ENCODE measurements around the gene GPR173.
A peak's percentile ranks its signal among the peaks of the same experiment; 100 is the strongest.

GPR173 gene

DNA sequence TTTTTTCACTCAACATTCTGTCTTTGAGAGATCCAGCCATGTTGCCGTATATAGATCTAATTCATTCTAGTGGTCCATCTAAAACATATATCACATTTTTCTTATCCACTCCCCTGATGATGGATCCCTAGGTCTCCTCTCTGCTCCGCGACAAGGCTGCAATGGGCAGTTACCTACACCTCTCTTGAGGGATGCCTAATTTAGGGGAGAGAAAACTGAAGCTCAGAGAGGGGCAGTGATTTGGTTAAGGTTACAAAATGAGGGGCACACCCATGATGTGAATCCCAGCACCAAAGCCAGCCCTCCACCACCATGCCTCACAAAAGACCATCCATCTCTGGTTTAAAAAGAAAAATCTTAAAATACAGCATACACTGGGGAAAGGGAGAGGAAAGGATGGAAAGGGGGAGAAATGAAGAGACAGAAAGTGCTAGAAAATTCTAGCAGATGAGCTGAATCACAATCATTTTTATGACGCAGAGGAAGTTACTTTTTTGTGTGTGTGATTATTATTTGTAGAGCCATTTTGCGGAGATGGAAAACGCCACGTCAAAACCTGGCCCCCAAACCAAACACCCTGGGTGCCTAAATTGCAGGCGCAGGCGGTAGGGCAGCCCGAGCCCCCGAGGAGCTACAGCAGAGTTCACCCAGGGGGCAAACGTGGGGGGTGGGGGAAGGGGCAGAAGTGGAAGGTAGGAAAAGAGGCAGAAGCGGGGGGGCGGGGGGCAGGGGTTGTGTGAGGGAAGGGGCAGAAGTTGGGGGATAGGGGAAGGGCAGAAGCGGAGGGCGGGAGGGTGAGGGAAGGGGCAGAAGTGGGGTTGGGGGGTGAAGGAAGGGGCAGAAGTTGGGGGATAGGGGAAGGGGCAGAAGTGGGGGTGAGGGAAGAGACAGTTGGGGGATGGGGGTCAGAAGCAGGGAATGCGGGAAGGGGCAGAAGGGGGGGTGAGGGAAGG, 32.3 kb downstream of the GPR173 start:
- no peaks in the 10 kb centered on the region for H3K27me3 ChIP-seq (ENCODE audit: control insufficient read depth, insufficient read depth, low read length, poor library complexity, severe bottlenecking)
- WGBS, 2 experiments: 15 to 39% methylated on average over 6 to 14 of the region's 17 CpGs
- H3K4me3 ChIP-seq (ENCODE audit: insufficient read depth, low read depth, low read length): peak overlapping the region; percentile 4

GRCh38 chrX:53081925-53082772, 33.6 kb downstream of the GPR173 start, which contains the start of gene TSPYL2:
Gene TSPYL2, plus strand, starts transcription at chrX:53082367. Its CDS starts 132 bp downstream, at chrX:53082499.
- H3K4me1 ChIP-seq (ENCODE audit: control insufficient read depth, insufficient read depth, low read length): peaks cover 15% of the 10 kb centered on the region
- peaks cover 18% of the 10 kb centered on the region for H3K36me3 ChIP-seq (ENCODE audit: control insufficient read depth, insufficient read depth, low read length)
- peak within 1 kb of the TSS; percentile 79 for H3K27ac ChIP-seq (ENCODE audit: insufficient read depth, low read depth, low read length, poor library complexity, severe bottlenecking)
- peak within 1 kb of the TSS; percentile 76 for H3K4me3 ChIP-seq (ENCODE audit: insufficient read depth, low read depth, low read length)
- no peaks in the 10 kb centered on the region for H3K9me3 ChIP-seq (ENCODE audit: control insufficient read depth, low read length)
- H3K27me3 ChIP-seq (ENCODE audit: control insufficient read depth, insufficient read depth, low read length, poor library complexity, severe bottlenecking): no peaks in the 10 kb centered on the region
- 0% methylated on average over 86 of the region's 86 CpGs for WGBS, 2 experiments

More for the DNA sequence above, 32.3 kb downstream of the GPR173 start:
- H3K36me3 ChIP-seq (ENCODE audit: control insufficient read depth, insufficient read depth, low read length): peaks cover 16% of the 10 kb centered on the region
- peak overlapping the region; percentile 77 for H3K27ac ChIP-seq (ENCODE audit: insufficient read depth, low read depth, low read length, poor library complexity, severe bottlenecking)
- no peaks in the 10 kb centered on the region for H3K9me3 ChIP-seq (ENCODE audit: control insufficient read depth, low read length)
- peaks cover 15% of the 10 kb centered on the region for H3K4me1 ChIP-seq (ENCODE audit: control insufficient read depth, insufficient read depth, low read length)

- Histone ChIP-seq H3K27me3 (ENCODE audit: control insufficient read depth, insufficient read depth, low read length, poor library complexity, severe bottlenecking) (no peaks in the 10 kb centered on the region), H3K27ac (ENCODE audit: insufficient read depth, low read depth, low read length, poor library complexity, severe bottlenecking) (no peak overlapping the region), H3K36me3 (ENCODE audit: control insufficient read depth, insufficient read depth, low read length) (peaks cover 15% of the 10 kb centered on the region), H3K4me3 (ENCODE audit: insufficient read depth, low read depth, low read length) (peak overlapping the region; percentile 76), H3K9me3 (ENCODE audit: control insufficient read depth, low read length) (no peaks in the 10 kb centered on the region), H3K4me1 (ENCODE audit: control insufficient read depth, insufficient read depth, low read length) (peaks cover 15% of the 10 kb centered on the region)
- WGBS, 2 experiments: 7% methylated on average over 31 of the region's 31 CpGs
Measured at GRCh38 chrX:53082773-53083616, 34.4 kb downstream of the GPR173 start.

DNA sequence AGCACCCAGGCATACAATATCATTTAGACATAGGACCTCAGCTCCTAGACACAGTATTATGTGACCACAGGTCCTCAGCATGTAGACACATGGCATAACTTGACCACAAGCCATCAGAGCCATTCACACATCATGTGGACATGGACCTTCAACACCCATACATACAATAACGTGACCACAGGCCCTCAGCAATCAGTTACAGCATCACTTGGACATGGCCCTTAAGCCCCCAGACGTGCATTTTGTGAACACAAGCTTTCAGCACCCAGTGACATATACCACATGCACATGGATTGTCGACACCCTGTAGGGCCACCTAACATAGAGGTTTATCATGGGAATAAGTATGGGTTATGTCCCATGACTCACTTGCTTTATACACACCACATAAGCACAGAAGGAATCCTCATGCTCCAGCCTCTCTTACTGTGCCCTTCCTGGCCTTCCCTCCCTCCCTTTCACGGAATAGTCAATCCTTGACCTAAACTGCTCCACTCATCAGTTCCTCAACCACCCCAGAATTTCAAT, 35.5 kb downstream of the GPR173 start:
- Histone ChIP-seq H3K36me3 (ENCODE audit: control insufficient read depth, insufficient read depth, low read length) (peaks cover 15% of the 10 kb centered on the region), H3K4me1 (ENCODE audit: control insufficient read depth, insufficient read depth, low read length) (peaks cover 15% of the 10 kb centered on the region), H3K27ac (ENCODE audit: insufficient read depth, low read depth, low read length, poor library complexity, severe bottlenecking) (no peak overlapping the region), H3K4me3 (ENCODE audit: insufficient read depth, low read depth, low read length) (peak overlapping the region; percentile 76), H3K9me3 (ENCODE audit: control insufficient read depth, low read length) (no peaks in the 10 kb centered on the region), H3K27me3 (ENCODE audit: control insufficient read depth, insufficient read depth, low read length, poor library complexity, severe bottlenecking) (no peaks in the 10 kb centered on the region)
- WGBS, 2 experiments: 92 to 95% methylated on average over 3 to 4 of the region's 4 CpGs

DNA sequence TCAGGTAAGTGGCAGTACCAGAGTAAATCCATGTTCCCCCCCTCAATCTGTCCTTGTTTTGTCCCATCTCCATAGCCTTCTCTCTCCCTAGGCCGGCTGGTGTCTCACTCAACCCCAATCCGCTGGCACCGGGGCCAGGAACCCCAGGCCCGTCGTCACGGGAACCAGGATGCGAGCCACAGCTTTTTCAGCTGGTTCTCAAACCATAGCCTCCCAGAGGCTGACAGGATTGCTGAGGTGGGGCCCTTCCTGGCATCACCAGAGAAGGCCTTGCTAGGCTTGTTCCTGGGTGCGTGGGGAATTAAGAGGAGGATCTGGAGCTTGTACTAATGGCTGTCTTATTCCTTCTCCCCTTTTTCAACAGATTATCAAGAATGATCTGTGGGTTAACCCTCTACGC, 36.3 kb downstream of the GPR173 start:
- 94 to 95% methylated on average over 8 to 9 of the region's 9 CpGs for WGBS, 2 experiments
- no peaks in the 10 kb centered on the region for H3K9me3 ChIP-seq (ENCODE audit: control insufficient read depth, low read length)
- H3K36me3 ChIP-seq (ENCODE audit: control insufficient read depth, insufficient read depth, low read length): peaks cover 15% of the 10 kb centered on the region
- H3K4me1 ChIP-seq (ENCODE audit: control insufficient read depth, insufficient read depth, low read length): peaks cover 12% of the 10 kb centered on the region
- no peaks in the 10 kb centered on the region for H3K27me3 ChIP-seq (ENCODE audit: control insufficient read depth, insufficient read depth, low read length, poor library complexity, severe bottlenecking)
- no peak overlapping the region for H3K27ac ChIP-seq (ENCODE audit: insufficient read depth, low read depth, low read length, poor library complexity, severe bottlenecking)
- H3K4me3 ChIP-seq (ENCODE audit: insufficient read depth, low read depth, low read length): no peak overlapping the region

DNA sequence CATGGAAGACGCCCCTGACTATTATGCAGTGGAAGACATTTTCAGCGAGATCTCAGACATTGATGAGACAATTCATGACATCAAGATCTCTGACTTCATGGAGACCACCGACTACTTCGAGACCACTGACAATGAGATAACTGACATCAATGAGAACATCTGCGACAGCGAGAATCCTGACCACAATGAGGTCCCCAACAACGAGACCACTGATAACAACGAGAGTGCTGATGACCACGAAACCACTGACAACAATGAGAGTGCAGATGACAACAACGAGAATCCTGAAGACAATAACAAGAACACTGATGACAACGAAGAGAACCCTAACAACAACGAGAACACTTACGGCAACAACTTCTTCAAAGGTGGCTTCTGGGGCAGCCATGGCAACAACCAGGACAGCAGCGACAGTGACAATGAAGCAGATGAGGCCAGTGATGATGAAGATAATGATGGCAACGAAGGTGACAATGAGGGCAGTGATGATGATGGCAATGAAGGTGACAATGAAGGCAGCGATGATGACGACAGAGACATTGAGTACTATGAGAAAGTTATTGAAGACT, 37.2 kb downstream of the GPR173 start:
- no peaks in the 10 kb centered on the region for H3K9me3 ChIP-seq (ENCODE audit: control insufficient read depth, low read length)
- H3K36me3 ChIP-seq (ENCODE audit: control insufficient read depth, insufficient read depth, low read length): peaks cover 15% of the 10 kb centered on the region
- no peak overlapping the region for H3K4me3 ChIP-seq (ENCODE audit: insufficient read depth, low read depth, low read length)
- no peaks in the 10 kb centered on the region for H3K27me3 ChIP-seq (ENCODE audit: control insufficient read depth, insufficient read depth, low read length, poor library complexity, severe bottlenecking)
- WGBS, 2 experiments: 95 to 97% methylated on average over 17 of the region's 17 CpGs
- peaks cover 4% of the 10 kb centered on the region for H3K4me1 ChIP-seq (ENCODE audit: control insufficient read depth, insufficient read depth, low read length)
- H3K27ac ChIP-seq (ENCODE audit: insufficient read depth, low read depth, low read length, poor library complexity, severe bottlenecking): no peak overlapping the region

- Histone ChIP-seq H3K27ac (ENCODE audit: insufficient read depth, low read depth, low read length, poor library complexity, severe bottlenecking) (no peak overlapping the region), H3K4me3 (ENCODE audit: insufficient read depth, low read depth, low read length) (no peak overlapping the region), H3K4me1 (ENCODE audit: control insufficient read depth, insufficient read depth, low read length) (peaks cover 4% of the 10 kb centered on the region), H3K9me3 (ENCODE audit: control insufficient read depth, low read length) (no peaks in the 10 kb centered on the region), H3K27me3 (ENCODE audit: control insufficient read depth, insufficient read depth, low read length, poor library complexity, severe bottlenecking) (no peaks in the 10 kb centered on the region), H3K36me3 (ENCODE audit: control insufficient read depth, insufficient read depth, low read length) (peaks cover 15% of the 10 kb centered on the region)
- WGBS, 2 experiments: 93 to 95% methylated on average over 6 of the region's 6 CpGs
Measured at GRCh38 chrX:53086464-53086863, 37.9 kb downstream of the GPR173 start.

GRCh38 chrX:53087388-53087831, 38.8 kb downstream of the GPR173 start:
- Histone ChIP-seq H3K9me3 (ENCODE audit: control insufficient read depth, low read length) (no peaks in the 10 kb centered on the region), H3K27me3 (ENCODE audit: control insufficient read depth, insufficient read depth, low read length, poor library complexity, severe bottlenecking) (no peaks in the 10 kb centered on the region), H3K36me3 (ENCODE audit: control insufficient read depth, insufficient read depth, low read length) (peaks cover 15% of the 10 kb centered on the region), H3K27ac (ENCODE audit: insufficient read depth, low read depth, low read length, poor library complexity, severe bottlenecking) (no peak overlapping the region), H3K4me3 (ENCODE audit: insufficient read depth, low read depth, low read length) (no peak overlapping the region), H3K4me1 (ENCODE audit: control insufficient read depth, insufficient read depth, low read length) (peaks cover 4% of the 10 kb centered on the region)
- WGBS, 2 experiments: 80 to 90% methylated on average over 3 of the region's 3 CpGs

Data from ectodermal cell (in vitro differentiated cells).